H9 (cell line): ENCODE measurements around the gene CAMTA1. TPM values are rescaled to one million over a fixed set of nuclear protein-coding genes. Genes with fewer than 3 reads are reported as not detected.

ENCODE experiments used
- DNase-seq: peaks from one replicate; pipeline ENCODE4 v3.0.0-alpha.2; 2017
- H2AFZ ChIP-seq: one replicate; pipeline ENCODE4 v1.6.1; 2013; ENCODE audit warnings: mild to moderate bottlenecking, low read length, control low read depth, moderate library complexity
- H2AK5ac ChIP-seq: 2 replicates; pipeline ENCODE4 v1.6.1; 2013; ENCODE audit warnings: low read length, control low read depth, mixed read lengths; ENCODE audit not compliant: insufficient read length
- H2BK120ac ChIP-seq: one replicate; pipeline ENCODE4 v1.6.1; 2013; ENCODE audit warnings: low read depth, mild to moderate bottlenecking, low read length, control low read depth, inconsistent platforms; ENCODE audit not compliant: poor library complexity, severe bottlenecking
- H2BK12ac ChIP-seq: 2 replicates; pipeline ENCODE4 v1.6.1; 2013; ENCODE audit warnings: low read length, control low read depth, mixed read lengths, low read depth; ENCODE audit not compliant: insufficient read length
- H2BK15ac ChIP-seq: 2 replicates; pipeline ENCODE4 v1.6.1; 2013; ENCODE audit warnings: low read depth, low read length, control low read depth
- H2BK20ac ChIP-seq: one replicate; pipeline ENCODE4 v1.6.1; 2013; ENCODE audit warnings: low read depth, mild to moderate bottlenecking, low read length, control low read depth, inconsistent platforms; ENCODE audit not compliant: poor library complexity, severe bottlenecking
- H2BK5ac ChIP-seq: 2 replicates; pipeline ENCODE4 v1.6.1; 2013; ENCODE audit warnings: low read length, control low read depth, mixed read lengths; ENCODE audit not compliant: insufficient read length
- H3K14ac ChIP-seq: 2 replicates; pipeline ENCODE4 v1.6.1; 2013; ENCODE audit warnings: low read length, control low read depth; ENCODE audit not compliant: insufficient read depth
- H3K18ac ChIP-seq: 2 replicates; pipeline ENCODE4 v1.6.1; 2013; ENCODE audit warnings: low read depth, mild to moderate bottlenecking, mixed read lengths, low read length, control low read depth; ENCODE audit not compliant: insufficient read length
- H3K23ac ChIP-seq: 2 replicates; pipeline ENCODE4 v1.6.1; 2013; ENCODE audit warnings: low read length, control low read depth, mixed read lengths, low read depth; ENCODE audit not compliant: insufficient read length
- H3K23me2 ChIP-seq: 2 replicates; pipeline ENCODE4 v1.6.1; 2013; ENCODE audit warnings: low read depth, mild to moderate bottlenecking, mixed read lengths, low read length, control low read depth; ENCODE audit not compliant: insufficient read length, poor library complexity, severe bottlenecking
- H3K27ac ChIP-seq: 2 replicates; pipeline ENCODE4 v1.5.1; 2013; ENCODE audit warnings: low read length, control low read depth, mixed read lengths, low read depth; ENCODE audit not compliant: insufficient read length
- H3K27me3 ChIP-seq: 2 replicates; pipeline ENCODE4 v1.6.1; 2013; ENCODE audit warnings: low read length, control low read depth, inconsistent platforms; ENCODE audit not compliant: insufficient read depth
- H3K4ac ChIP-seq: 2 replicates; pipeline ENCODE4 v1.6.1; 2013; ENCODE audit warnings: low read depth, mild to moderate bottlenecking, control low read depth, inconsistent platforms, low read length, moderate library complexity
- H3K4me1 ChIP-seq: 2 replicates; pipeline ENCODE4 v1.6.1; 2013; ENCODE audit warnings: low read length, control low read depth, inconsistent platforms; ENCODE audit not compliant: insufficient read depth
- H3K4me2 ChIP-seq: 2 replicates; pipeline ENCODE4 v1.6.1; 2013; ENCODE audit warnings: low read length, control low read depth, mixed read lengths; ENCODE audit not compliant: insufficient read length, insufficient read depth
- H3K56ac ChIP-seq: 2 replicates; pipeline ENCODE4 v1.6.1; 2013; ENCODE audit warnings: low read depth, mild to moderate bottlenecking, mixed read lengths, low read length, control low read depth; ENCODE audit not compliant: insufficient read length
- H3K79me1 ChIP-seq: 2 replicates; pipeline ENCODE4 v1.6.1; 2013; ENCODE audit warnings: low read depth, mild to moderate bottlenecking, moderate library complexity, low read length, control low read depth, inconsistent platforms; ENCODE audit not compliant: insufficient read depth, poor library complexity, severe bottlenecking
- H3K79me2 ChIP-seq: 2 replicates; pipeline ENCODE4 v1.6.1; 2013; ENCODE audit warnings: low read length, control low read depth, inconsistent platforms; ENCODE audit not compliant: insufficient read depth
- H3K9ac ChIP-seq: 2 replicates; pipeline ENCODE4 v1.6.1; 2013; ENCODE audit warnings: low read length, control low read depth, mixed read lengths; ENCODE audit not compliant: insufficient read length; ENCODE audit errors: extremely low read depth
- H3K9me3 ChIP-seq: one replicate; pipeline ENCODE4 v1.6.1; 2013; ENCODE audit warnings: low read depth, low read length, inconsistent platforms; ENCODE audit not compliant: control insufficient read depth
- H3T11ph ChIP-seq: one replicate; pipeline ENCODE4 v1.6.1; 2013; ENCODE audit warnings: mild to moderate bottlenecking, low read length, control low read depth, inconsistent platforms
- H4K20me1 ChIP-seq: one replicate; pipeline ENCODE4 v1.6.1; 2013; ENCODE audit not compliant: control insufficient read depth, insufficient read length, insufficient read depth
- H4K5ac ChIP-seq: 2 replicates; pipeline ENCODE4 v1.6.1; 2013; ENCODE audit warnings: low read depth, mild to moderate bottlenecking, mixed read lengths, low read length, control low read depth; ENCODE audit not compliant: insufficient read length
- H4K8ac ChIP-seq: replicated peaks from 2 replicates; pipeline ENCODE4 v1.6.1; 2013; ENCODE audit warnings: low read length, control low read depth, mixed read lengths, low read depth; ENCODE audit not compliant: insufficient read length
- H4K91ac ChIP-seq: 2 replicates; pipeline ENCODE4 v1.6.1; 2013; ENCODE audit warnings: low read depth, mild to moderate bottlenecking, moderate library complexity, mixed read lengths, low read length, control low read depth; ENCODE audit not compliant: insufficient read length
- H3K27ac Mint-ChIP-seq, 3 experiments: 2 replicates in 2 of 3; 3 replicates in 1 of 3; pipeline ENCODE4 v1.8.0; 2020 to 2021; ENCODE audit warnings: mixed read lengths in 3 of 3, mild to moderate bottlenecking in 1 of 3, moderate library complexity in 1 of 3
- H3K27me3 Mint-ChIP-seq: 2 replicates; pipeline ENCODE4 v1.8.0; 2021; ENCODE audit warnings: low read depth, mild to moderate bottlenecking, moderate library complexity, mixed read lengths
- H3K36me3 Mint-ChIP-seq, 3 experiments: 2 replicates in 2 of 3; 3 replicates in 1 of 3; pipeline ENCODE4 v1.8.0; 2020 to 2021; ENCODE audit warnings: low read depth in 3 of 3, mixed read lengths in 3 of 3; ENCODE audit not compliant: insufficient read depth in 1 of 3
- H3K4me1 Mint-ChIP-seq, 2 experiments: 2 replicates each; pipeline ENCODE4 v1.8.0; 2020; ENCODE audit warnings: mixed read lengths in 2 of 2
- H3K4me3 Mint-ChIP-seq, 2 experiments: 2 replicates in 1 of 2; 3 replicates in 1 of 2; pipeline ENCODE4 v1.8.0; 2020 to 2021; ENCODE audit warnings: mild to moderate bottlenecking in 2 of 2, mixed read lengths in 2 of 2, moderate library complexity in 1 of 2
- H3K9me3 Mint-ChIP-seq, 2 experiments: 2 replicates in 1 of 2; 3 replicates in 1 of 2; pipeline ENCODE4 v1.8.0; 2020; ENCODE audit warnings: mild to moderate bottlenecking in 2 of 2, mixed read lengths in 2 of 2, moderate library complexity in 1 of 2
- CTCF ChIP-seq: fragments of 200-600 bp; sonication (generic); conservative IDR thresholded peaks from 3 replicates; pipeline ENCODE4 v1.8.0; 2021; ENCODE audit warnings: antibody characterized with exemption, mild to moderate bottlenecking
- WGBS: extraction: QIAGEN DNeasy Blood & Tissue Kit; methylation state at CpG from one replicate; pipeline ENCODE4 v1.1.7; 2013; ENCODE audit warnings: missing lambda C conversion rate, low lambda C conversion rate, mixed read lengths; ENCODE audit not compliant: insufficient read length; ENCODE audit errors: extremely low coverage; 5-methylcytosine and 5-hydroxymethylcytosine counted together
- total RNA-seq: library from RNA; stranded (reverse); gene quantifications from 2 replicates; pipeline ENCODE4 v1.2.1, GENCODE V29; 2021

CAMTA1 gene
- total RNA-seq, 1 experiment from 2014 or later = 115 TPM

GRCh38 chr1:7008331-7008730, 223.1 kb downstream of the CAMTA1 start:
- Mint-ChIP-seq H3K4me1 (no peaks in the 10 kb centered on the region), H3K27ac (no peak overlapping the region), H3K27me3 (peaks cover 4% of the 10 kb centered on the region; the same call in 1 of the 2 replicates), H3K36me3 (no peaks in the 10 kb centered on the region), H3K9me3 (no peaks in the 10 kb centered on the region), H3K4me3 (no peak overlapping the region)
- H3K23ac ChIP-seq = no peak overlapping the region
- no CpG with 5 or more reads among the region's 10 CpGs for WGBS
- no peak overlapping the region for H2AFZ ChIP-seq
- no peaks in the 10 kb centered on the region for H3K79me2 ChIP-seq
- no peak overlapping the region for H3K27ac ChIP-seq
- H3K4me1 ChIP-seq = no peaks in the 10 kb centered on the region
- no peak overlapping the region for H2AK5ac ChIP-seq
- peak; percentile 10 for DNase-seq
- no peaks in the 10 kb centered on the region for H3K79me1 ChIP-seq
- no peak overlapping the region for H4K91ac ChIP-seq
- no peak overlapping the region for H3K56ac ChIP-seq
- H2BK15ac ChIP-seq = no peak overlapping the region
- H4K5ac ChIP-seq = no peak overlapping the region
- H4K20me1 ChIP-seq = no peaks in the 10 kb centered on the region
- TF ChIP-seq CTCF = no peak
- H3K23me2 ChIP-seq = no peaks in the 10 kb centered on the region
- H3T11ph ChIP-seq = no peak overlapping the region
- H3K27me3 ChIP-seq = no peaks in the 10 kb centered on the region
- no peak overlapping the region for H3K18ac ChIP-seq
- no peak overlapping the region for H3K9ac ChIP-seq
- H3K4ac ChIP-seq = no peak overlapping the region; the same call in 1 of the 2 replicates
- no peak overlapping the region for H2BK5ac ChIP-seq
- no peak overlapping the region for H2BK120ac ChIP-seq
- no peak overlapping the region for H3K14ac ChIP-seq
- H2BK20ac ChIP-seq = no peak overlapping the region
- H3K9me3 ChIP-seq = no peaks in the 10 kb centered on the region
- H3K4me2 ChIP-seq = no peak overlapping the region
- H4K8ac ChIP-seq = no peak overlapping the region
- H2BK12ac ChIP-seq = no peak overlapping the region
